Measurements from ENCODE around the gene PAOX. TPM values are rescaled to one million over a fixed set of nuclear protein-coding genes. Genes with fewer than 3 reads are reported as not detected.

PAOX gene
- total and polyA plus RNA-seq, 2 of the 4 experiments (the other 2 are of a cell fraction): 3.8 to 4.5 TPM

DNA sequence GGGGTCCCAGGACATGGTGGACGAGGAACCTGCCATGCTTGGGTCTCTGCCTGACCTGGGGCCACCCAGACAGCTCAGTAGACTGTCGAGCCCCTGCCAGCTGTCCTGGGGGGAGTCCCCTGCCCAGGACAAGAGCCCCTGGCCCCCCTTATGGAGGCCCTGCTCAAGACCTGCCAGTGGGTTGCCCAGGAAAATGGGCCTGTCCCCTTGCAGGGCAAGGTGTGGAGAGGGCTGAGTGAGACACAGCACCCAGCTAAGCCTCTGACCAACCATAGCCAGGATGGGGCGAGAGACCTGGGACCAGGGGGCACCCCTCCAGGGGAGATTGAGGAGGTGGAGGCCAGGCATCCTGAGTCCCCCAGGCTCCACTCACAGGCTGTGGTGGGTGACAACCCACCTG is 23.1 kb upstream of the PAOX start:
- in situ Hi-C loops (cut with MboI; ENCODE audit: low sequenced_read_pairs) (no loop called here), dilution Hi-C loops (cut with HindIII; ENCODE audit: low sequenced_read_pairs, unreplicated experiment) (no loop called here), intact Hi-C loops (cut with micrococcal nuclease) (no loop called here)
- Histone ChIP-seq H2AK5ac (ENCODE audit: low read depth, low read length) (no peak overlapping the region), H2BK15ac (ENCODE audit: low read depth, low read length) (no peak overlapping the region), H2BK120ac (ENCODE audit: low read depth, low read length) (no peak overlapping the region), H3K36me3 (ENCODE audit: control insufficient read depth, insufficient read depth, low read length) (peaks cover 5% of the 10 kb centered on the region; the same call in 1 of the 2 replicates), H4K5ac (ENCODE audit: low read depth, low read length) (no peak overlapping the region), H3K4me1 (ENCODE audit: control insufficient read depth, insufficient read depth, low read length) (peaks cover 6% of the 10 kb centered on the region; the same call in 1 of the 2 replicates), H3K4me2 (ENCODE audit: low read depth, low read length) (no peak overlapping the region), H3K27me3 (ENCODE audit: control insufficient read depth, insufficient read depth, low read length) (no peaks in the 10 kb centered on the region), H3K23ac (ENCODE audit: low read depth, low read length) (no peak overlapping the region), H3K18ac (ENCODE audit: low read depth, low read length) (no peak overlapping the region), H3K14ac (replicated peaks; ENCODE audit: low read depth, low read length) (no peak overlapping the region), H3K27ac (ENCODE audit: insufficient read depth, low read length) (no peak overlapping the region), H4K20me1 (ENCODE audit: insufficient read depth, low read length) (peaks cover 3% of the 10 kb centered on the region), H2AK9ac (replicated peaks; ENCODE audit: low read depth, low read length, poor library complexity) (peak overlapping the region; percentile 7), H2BK5ac (ENCODE audit: low read depth, low read length, poor library complexity, severe bottlenecking) (no peak overlapping the region), H3K4me3 (ENCODE audit: insufficient read depth, low read depth, low read length) (no peak overlapping the region), H2AFZ (replicated peaks; ENCODE audit: low read length, poor library complexity) (no peak overlapping the region), H3K9ac (ENCODE audit: low read depth, low read length) (no peak overlapping the region), H3K79me1 (ENCODE audit: low read depth in 1 of 2, low read length in 2 of 2) (peaks cover 8 to 13% of the 10 kb centered on the region in 2 experiments; a peak in 2 of 4 replicates), H2BK20ac (ENCODE audit: low read depth, low read length) (no peak overlapping the region), H4K8ac (ENCODE audit: low read depth in 2 of 2, low read length in 2 of 2) (no peak overlapping the region), H3K4ac (ENCODE audit: low read depth, low read length) (no peak overlapping the region), H4K91ac (ENCODE audit: insufficient read depth, low read depth, low read length) (no peak overlapping the region), H3K9me1 (ENCODE audit: insufficient read depth, low read length) (no peaks in the 10 kb centered on the region), H3K9me3 (ENCODE audit: control insufficient read depth, insufficient read depth, low read length) (no peaks in the 10 kb centered on the region), H3K56ac (ENCODE audit: extremely low read depth, insufficient read depth, low read length) (no peak overlapping the region)
- ChIA-PET CTCF (no interaction called here), POLR2A (ENCODE audit: unreplicated experiment) (no interaction called here)
- TF ChIP-seq, protein P1, sequence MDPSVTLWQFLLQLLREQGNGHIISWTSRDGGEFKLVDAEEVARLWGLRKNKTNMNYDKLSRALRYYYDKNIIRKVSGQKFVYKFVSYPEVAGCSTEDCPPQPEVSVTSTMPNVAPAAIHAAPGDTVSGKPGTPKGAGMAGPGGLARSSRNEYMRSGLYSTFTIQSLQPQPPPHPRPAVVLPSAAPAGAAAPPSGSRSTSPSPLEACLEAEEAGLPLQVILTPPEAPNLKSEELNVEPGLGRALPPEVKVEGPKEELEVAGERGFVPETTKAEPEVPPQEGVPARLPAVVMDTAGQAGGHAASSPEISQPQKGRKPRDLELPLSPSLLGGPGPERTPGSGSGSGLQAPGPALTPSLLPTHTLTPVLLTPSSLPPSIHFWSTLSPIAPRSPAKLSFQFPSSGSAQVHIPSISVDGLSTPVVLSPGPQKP (IDR thresholded peaks at IDR 0.05; ENCODE audit: borderline replicate concordance, low read depth, low read length): no peak
- no peak for TF ChIP-seq FOS (IDR thresholded peaks at IDR 0.05; ENCODE audit: low read depth, low read length)
- TF ChIP-seq MXI1 (IDR thresholded peaks at IDR 0.05; ENCODE audit: borderline replicate concordance, low read depth, low read length): no peak
- no peak for TF ChIP-seq SMC3 (IDR thresholded peaks at IDR 0.05; ENCODE audit: low read depth, low read length)
- no peak for TF ChIP-seq MAFK (IDR thresholded peaks at IDR 0.05; ENCODE audit: low read depth, low read length)
- TF ChIP-seq MAZ (IDR thresholded peaks at IDR 0.05; ENCODE audit: borderline replicate concordance, low read depth, low read length): no peak
- no peak for TF ChIP-seq NFE2L2 (IDR thresholded peaks at IDR 0.05; ENCODE audit: low read depth, low read length)
- TF ChIP-seq RCOR1 (IDR thresholded peaks at IDR 0.05; ENCODE audit: insufficient replicate concordance, low read length): no peak
- TF ChIP-seq RAD21 (IDR thresholded peaks at IDR 0.05; ENCODE audit: low read length): no peak
- TF ChIP-seq, protein P2, sequence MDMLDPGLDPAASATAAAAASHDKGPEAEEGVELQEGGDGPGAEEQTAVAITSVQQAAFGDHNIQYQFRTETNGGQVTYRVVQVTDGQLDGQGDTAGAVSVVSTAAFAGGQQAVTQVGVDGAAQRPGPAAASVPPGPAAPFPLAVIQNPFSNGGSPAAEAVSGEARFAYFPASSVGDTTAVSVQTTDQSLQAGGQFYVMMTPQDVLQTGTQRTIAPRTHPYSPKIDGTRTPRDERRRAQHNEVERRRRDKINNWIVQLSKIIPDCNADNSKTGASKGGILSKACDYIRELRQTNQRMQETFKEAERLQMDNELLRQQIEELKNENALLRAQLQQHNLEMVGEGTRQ (IDR thresholded peaks at IDR 0.05; ENCODE audit: low read depth, low read length): no peak
- TF ChIP-seq, protein P3, sequence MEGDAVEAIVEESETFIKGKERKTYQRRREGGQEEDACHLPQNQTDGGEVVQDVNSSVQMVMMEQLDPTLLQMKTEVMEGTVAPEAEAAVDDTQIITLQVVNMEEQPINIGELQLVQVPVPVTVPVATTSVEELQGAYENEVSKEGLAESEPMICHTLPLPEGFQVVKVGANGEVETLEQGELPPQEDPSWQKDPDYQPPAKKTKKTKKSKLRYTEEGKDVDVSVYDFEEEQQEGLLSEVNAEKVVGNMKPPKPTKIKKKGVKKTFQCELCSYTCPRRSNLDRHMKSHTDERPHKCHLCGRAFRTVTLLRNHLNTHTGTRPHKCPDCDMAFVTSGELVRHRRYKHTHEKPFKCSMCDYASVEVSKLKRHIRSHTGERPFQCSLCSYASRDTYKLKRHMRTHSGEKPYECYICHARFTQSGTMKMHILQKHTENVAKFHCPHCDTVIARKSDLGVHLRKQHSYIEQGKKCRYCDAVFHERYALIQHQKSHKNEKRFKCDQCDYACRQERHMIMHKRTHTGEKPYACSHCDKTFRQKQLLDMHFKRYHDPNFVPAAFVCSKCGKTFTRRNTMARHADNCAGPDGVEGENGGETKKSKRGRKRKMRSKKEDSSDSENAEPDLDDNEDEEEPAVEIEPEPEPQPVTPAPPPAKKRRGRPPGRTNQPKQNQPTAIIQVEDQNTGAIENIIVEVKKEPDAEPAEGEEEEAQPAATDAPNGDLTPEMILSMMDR (conservative IDR thresholded peaks at IDR 0.05; ENCODE audit: low read depth, low read length): no peak
- no peak for TF ChIP-seq CHD1 (IDR thresholded peaks at IDR 0.05; ENCODE audit: low read depth, low read length)
- DNase-seq: no peak
- ATAC-seq (ENCODE audit: low read depth): no peak
- no TSS peak for BruUV-seq (replicated peaks)
- 100% methylated on average over 2 of the region's 3 CpGs; no CpG with 5 or more reads in 1 of the 2 experiments for WGBS, 2 experiments (ENCODE audit: extremely low coverage in 2 of 2, insufficient read length in 1 of 2)
